Activated CD4-positive, alpha-beta T cell treated with anti-CD3 and anti-CD28 coated beads for 48 hours (primary cell): Measurements from ENCODE around the gene KNTC1.
"Not testable (repeated sequence)": the region's sequence is repeated elsewhere in the genome, so short reads cannot be mapped to it uniquely, and the experiment has no call there.

Experiments used
- DNase-seq: peaks from one replicate; pipeline ENCODE4 v3.0.0-alpha.2; 2020

The KNTC1 gene

DNA sequence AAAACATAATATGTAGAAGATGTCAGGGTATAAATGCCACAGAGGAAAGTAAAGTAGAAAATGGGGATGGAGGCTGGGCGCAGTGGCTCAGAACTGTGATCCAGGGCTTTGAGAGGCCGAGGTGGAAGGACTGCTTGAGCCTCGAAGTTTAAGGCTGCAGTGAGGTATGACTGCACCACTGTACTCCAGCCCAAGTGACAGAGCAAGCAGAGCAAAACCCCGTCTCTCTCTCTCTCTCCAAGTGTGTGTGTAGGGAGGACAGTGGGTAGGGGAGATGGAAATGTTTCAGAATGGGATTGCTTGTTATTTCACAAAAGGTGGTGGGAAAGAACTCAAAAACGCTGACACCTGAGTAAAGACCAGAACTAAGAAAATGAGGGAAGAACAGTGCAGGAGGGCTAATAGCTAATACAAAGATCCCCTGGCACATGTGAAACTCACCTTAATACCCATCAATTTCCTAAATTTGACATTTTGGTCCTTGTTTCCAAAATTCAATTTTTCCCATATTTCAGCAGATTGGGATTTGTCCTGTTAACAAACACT is 20.6 kb upstream of the KNTC1 start:
- no peak for DNase-seq

DNA sequence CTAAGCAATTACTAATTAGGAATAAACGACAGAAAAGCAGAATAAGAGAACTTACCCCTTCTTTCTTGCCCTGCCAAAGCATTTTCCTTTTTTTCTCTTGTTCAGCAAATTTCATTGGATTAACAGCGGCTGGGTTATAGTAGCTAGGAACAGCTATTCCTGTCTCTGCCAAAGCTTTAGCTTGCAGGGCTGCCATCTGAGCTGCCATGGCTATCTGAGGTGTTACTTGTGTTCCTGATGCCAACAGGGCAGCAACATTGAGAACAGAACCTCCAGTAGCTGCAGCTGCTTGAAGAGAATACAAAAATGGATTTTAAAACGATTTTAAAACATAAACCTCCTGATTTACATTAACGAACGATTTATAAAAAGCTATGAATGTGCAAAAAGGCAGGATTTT is 18.9 kb upstream of the KNTC1 start:
- no peak for DNase-seq

DNA sequence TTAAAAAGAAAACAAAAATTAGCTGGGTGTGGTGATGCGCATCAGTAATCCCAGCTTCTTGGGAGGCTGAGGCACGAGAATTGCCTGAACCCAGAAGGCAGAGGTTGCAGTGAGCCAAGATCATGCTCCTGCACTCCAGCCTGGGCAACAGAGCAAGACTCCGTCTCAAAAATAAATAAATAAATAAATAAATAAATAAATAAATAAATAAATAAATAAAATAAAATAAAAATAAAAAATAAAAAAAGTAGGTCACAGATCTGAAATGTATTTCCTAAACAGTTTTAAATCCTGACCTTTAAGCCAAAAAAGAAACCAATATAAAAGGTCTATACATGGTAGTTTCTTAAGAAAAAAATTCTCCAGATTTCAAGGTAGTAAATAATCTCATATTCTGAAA is 14.0 kb upstream of the KNTC1 start:
- not testable (repeated sequence) for DNase-seq

DNA sequence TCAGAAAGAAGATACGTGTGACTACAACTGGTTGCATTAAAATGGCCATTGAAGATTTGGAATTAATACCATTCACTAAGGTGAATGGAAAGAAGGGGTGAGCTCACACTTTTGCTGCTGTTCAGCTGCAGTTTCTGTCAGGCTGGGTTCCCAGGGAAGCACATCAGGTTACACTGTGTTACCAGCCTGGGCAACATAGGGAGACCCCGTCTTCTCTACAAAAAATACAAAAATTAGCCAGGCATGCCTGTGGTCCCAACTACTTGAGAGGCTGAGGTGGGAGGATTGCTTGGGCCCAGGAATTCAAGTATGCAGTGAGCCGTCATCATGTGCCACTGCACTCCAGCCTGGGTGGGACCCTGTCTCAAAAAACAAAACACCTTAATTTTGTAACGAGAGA is 13.4 kb upstream of the KNTC1 start:
- DNase-seq: no peak

DNA sequence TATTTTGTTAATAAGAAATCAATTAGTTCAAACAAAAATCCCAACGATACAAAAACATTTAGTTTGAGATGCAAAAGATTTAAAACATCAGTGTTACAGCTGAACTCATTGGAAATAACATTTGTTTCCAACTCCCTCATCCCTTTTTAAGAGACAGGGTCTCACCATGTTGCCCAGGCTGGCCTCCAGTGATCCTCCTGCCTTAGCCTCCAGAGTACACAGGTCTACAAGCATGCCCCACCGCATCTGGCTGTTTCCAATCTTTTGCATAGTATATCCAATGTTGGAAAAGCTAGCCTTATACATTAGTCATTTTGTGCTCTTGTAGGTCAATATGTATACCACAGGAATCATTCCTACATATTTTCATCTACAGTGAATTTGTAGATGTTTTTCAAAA is 11.8 kb upstream of the KNTC1 start:
- no peak for DNase-seq

DNA sequence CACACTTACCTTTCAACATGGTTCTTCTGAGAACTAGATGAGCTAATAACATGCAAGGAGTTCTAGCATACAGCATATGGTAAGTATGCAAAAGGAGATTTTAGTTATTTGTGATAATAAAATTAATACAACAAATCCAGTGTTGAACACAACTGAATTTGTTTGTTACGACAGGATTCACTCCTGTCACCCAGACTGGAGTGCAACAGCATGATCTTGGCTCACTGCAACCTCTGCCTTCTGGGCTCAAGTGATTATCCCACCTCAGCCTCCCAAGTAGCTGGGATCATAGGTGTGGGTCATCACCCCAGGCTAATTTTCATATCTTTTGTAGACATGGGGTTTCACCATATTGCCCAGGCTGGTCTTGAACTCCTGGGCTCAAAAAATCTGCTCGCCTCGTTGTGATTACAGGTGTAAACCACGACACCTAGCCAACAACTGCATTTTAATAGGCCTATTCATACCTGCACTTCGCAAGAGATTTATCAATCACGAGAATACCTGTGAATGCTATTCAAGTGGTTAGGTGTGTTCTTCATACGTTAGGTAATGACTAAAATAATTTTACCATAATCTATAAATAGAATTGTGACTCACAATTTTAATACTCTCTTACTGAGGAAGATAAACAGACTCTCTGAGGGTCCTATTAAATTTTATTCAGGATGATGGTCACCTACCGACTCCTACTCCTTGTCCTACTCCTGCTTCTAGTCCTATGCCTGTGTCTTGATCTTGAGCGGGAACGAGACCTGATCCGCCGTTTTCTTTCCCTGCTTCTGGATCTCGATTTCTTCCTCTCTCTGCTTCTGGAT is 10.3 kb upstream of the KNTC1 start:
- DNase-seq: no peak

DNA sequence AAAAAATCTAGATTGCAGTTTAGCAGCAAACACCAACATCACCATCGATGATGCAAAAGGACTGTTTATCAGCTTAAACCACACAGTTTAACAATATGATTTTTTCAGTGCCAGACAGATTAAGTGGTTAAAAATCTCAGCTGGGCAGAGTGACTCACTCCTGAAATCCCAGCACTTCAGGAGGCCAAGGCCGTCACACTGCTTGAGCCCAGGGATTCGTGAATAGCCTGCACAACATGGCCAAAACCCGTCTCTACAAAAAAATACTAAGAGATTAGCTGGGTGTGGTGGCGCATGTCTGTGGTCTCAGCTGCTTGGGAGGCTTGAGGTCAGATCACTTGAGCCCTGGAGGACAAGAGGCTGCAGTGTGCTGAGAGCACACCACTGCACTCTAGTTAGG is 9.2 kb upstream of the KNTC1 start:
- DNase-seq: no peak

DNA sequence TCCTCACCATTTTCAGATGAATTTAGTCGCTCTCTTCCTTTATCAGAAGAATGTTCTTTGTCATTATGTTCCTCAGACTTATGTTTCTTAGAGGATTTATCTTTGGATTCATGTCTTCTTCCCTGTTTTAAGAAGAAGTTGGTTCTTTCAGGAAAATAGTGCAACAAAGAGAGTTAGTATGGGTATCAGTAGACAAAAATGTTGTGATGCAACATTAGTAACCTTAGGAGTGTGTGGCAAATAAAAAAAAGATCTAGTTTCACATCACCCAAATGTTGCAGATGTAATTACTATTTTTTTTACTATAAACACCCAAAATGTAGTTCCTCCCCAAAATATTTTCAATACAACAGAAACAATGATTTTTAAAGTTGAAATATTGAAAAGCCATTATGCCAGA is 8.1 kb upstream of the KNTC1 start:
- DNase-seq: no peak

DNA sequence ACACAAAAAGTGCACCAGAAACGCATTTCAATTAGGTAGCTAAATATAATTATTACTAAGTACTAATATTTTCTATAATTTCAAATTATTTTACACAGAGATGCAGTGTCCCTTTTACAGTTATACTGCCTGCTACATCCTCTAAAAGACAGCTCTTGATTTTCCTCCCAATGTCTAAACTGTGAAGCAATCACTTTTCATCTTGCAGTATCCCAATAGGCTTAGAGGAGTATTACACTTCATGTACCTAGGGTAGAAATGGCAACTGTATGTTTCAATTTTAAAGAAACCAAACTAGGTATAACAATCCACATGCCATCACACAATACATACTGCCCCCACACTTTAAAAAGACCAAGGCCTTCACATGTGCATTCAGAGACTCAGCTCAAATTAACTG is 7.6 kb upstream of the KNTC1 start:
- no peak for DNase-seq

DNA sequence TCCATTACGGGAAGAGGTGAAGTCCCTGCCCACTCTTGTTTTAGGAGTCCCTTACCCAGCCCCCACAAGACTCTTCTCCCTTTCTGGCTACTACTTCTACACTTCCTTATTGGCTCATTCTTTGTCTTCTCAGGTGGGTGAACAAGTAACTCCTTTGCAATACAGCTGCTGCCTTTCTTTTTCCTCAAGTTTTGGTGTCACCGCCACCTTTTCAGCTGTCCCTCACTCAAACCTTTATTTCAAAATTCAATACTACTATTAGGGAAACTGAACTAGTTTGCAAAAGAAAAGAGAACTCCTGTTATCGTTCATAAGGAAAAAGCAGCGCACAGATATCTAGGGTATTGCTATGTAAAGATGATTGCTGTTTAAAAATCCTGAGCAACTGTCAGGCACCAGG is 6.4 kb upstream of the KNTC1 start:
- no peak for DNase-seq

DNA sequence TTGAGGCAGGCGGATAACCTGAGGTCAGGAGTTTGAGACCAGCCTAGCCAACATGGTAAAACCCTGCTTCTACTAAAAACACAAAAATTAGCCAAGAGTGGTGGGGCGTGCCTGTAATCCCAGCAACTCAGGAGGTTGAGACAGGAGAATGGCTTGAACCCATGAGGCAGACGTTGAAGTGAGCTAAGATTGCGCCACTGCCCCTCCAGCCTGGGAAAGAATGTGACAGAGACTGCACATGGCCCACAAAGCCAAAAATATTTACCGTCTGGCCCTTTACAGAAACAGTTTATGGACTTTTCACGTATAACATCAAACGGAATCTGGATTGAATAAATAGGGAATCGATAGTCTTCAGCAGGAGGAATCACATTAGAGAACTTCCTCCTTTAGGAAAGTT is 3.8 kb upstream of the KNTC1 start:
- DNase-seq: no peak

DNA sequence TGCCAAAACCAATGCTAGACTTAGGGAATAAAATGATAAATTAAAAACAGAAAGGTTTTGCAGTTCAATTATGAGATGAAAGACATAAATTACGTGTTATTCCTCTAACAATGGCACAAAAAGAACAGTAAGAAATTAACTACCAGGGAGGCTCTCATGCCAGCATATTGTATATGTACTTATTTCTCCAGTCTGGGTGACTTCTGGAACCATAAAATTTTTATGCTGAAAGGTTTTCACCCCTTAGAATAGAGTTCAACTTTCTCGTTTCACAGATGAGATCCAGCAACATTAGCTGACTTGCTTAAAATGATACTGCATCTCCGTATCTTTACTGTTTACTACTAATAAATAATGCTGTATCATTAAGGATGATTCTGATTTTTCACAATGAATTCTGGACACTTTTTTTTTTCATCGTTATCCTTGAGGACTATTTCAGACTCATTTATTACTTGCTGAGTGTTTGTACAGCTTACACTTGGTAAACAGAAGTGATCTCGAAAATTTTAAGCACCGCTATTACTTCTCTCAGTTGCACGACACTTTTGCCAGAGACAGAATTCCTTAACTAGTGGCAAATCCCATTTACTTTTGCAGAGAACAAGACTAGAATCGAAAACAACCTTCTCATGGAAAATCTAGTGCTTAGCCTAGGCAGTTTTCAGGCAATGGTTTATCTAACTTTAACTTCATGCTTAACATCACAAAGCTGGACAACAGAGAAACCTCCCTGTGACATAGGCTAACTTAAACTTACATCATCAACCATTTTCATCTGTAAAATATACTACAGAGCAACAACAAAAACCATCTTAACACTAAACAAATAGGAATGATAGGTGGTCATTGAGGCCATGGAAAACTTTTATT is 3.0 kb upstream of the KNTC1 start:
- DNase-seq: no peak

DNA sequence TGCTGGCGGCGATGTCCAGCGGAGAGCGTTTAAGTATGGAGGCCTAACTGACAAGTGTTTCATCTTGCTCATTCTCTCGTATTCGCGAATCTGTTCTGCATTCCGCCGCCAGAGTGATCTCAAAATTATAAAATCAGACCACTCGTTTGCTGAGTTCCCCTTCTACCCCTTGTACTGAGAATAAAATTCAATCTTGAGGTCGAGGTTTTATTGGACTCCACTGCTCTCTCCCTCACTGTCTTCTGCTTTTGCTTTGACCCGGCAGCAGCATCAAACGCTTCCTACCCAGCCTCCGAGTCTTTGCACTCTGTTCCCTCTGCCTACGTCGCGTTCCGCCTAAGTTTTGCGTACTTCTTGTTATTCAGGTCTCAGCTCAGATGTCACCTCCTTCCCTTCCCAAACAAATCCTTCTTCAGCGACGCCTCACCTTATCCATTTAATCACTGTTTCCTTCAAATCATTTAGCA is 462 bp downstream of the KNTC1 start:
- peak; percentile 60 for DNase-seq

DNA sequence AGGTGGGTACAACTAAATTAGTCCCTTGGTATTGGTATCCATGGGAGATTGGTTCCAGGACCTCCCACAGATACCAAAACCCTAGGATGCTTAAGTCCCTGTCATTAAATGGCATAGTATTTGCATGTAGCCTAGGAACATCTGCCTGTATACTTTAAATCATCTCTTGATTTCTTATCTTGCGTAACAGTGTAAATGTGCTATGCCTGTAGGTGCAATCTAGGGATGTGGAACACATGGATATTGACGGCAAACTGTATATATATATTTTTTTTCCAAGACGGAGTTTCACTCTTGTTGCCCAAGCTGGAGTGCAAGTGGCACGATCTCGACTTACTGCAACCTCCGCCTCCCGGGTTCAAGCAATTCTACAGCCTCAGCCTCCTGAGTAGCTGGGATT is 1.5 kb downstream of the KNTC1 start:
- DNase-seq: no peak

DNA sequence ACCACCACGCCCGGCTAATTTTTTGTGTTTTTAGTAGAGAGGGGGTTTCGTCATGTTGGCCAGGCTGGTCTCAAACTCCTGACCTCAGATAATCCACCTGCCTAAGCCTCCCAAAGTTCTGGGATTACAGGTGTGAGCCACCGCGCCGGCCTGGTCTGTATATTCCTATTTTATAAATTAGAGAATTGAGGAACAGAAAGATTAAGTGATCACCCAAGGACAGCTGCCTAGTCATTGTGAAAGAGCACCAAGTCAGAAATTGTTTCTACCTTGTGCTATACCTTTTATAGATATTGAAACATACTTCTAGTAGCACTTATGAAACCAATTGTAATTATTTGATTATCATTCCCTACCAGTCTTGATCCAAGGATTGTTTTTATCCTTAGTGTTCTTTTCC is 1.9 kb downstream of the KNTC1 start:
- DNase-seq: no peak

DNA sequence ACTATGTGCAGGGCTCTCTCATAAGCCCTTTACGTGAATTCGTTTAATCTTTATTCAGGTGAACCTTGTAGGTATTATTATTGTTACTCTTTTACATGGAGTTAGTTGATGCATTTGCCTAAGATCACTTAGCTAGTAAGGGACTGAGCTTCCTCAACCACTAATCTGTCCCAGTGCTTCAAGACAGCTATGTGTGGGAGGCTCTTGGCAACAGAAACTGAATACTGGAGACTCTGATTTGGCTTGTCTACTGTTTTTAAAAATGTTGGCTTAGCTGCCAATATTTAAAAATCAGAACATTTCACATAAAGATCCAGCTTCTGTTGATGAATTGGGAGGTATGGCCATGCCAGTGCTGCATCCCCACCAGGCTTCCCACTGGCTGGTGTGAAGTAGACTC is 6.8 kb downstream of the KNTC1 start:
- DNase-seq: no peak

DNA sequence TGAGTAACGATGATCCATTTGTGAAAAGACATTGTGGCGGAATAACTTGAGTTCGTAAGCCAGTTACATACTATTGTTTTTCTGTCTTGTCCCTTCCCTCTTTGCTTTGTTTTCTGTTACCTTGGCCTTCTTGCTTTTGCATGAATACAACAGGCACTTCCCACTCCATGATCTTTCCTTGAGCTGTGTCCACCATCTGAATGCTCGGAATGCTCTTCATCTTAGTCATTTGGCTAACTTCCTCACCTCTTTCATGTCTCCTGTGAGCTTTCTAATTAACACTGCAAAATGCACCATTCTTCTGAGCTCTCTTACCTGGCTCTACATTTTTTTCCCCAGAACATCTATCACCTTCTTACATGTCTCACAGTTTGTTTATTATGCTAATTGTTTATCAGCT is 10.0 kb downstream of the KNTC1 start:
- no peak for DNase-seq

DNA sequence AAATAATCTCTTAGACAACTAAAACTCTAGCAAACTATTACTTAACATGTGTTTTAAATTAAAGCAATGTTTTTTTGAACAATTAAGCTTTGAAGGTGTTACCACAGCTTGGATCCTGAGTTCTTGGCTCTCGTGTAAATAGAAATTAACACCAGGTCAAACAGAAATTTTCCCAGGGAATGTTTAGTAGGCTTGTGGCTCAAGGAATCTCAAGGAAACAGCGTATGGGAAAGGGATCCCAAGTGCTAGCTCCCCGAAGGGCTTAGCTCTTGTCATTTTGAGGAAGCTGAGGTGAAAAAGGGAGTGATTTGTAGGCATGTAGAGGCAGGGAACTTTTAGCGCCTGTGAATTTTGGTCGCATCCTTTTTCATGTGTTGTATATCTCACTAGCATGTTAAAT is 11.4 kb downstream of the KNTC1 start:
- DNase-seq: no peak

DNA sequence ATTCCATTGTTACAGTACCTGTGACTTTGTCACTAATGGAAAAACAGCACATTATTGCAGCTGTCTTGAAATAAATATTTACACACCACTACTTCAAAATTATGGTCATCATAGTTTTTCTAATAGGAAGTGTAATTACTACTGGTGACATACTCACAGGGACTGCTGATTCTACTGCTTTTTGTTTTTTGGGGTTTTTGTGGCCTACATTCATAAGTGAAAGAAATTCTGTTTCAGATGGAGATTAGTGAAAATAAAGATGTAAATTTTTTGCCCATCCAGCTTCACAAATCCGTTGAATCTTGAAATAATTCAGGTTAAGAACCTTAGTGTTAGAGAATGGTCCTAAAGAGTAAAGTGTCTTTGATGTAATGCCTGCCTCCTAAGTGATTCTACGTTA is 17.5 kb downstream of the KNTC1 start:
- DNase-seq: no peak

DNA sequence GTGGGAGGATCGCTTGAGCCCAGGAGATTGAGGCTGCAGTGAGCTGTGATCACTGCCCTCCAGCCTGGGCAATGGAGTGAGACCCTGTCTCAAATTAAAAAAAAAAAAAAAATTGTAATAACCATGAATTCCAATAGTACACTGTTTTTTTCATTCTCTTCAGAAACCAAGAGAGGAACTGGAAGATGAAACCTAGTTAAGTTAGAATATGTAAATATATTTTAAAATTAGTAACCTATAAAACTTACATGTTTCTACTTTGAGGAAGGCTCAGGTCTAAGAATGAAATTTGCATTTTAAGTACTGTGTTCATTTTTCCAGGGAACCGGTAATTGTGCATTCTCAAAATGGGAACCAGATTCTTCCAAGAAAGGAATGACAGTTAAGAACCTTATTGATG is 18.8 kb downstream of the KNTC1 start:
- no peak for DNase-seq

DNA sequence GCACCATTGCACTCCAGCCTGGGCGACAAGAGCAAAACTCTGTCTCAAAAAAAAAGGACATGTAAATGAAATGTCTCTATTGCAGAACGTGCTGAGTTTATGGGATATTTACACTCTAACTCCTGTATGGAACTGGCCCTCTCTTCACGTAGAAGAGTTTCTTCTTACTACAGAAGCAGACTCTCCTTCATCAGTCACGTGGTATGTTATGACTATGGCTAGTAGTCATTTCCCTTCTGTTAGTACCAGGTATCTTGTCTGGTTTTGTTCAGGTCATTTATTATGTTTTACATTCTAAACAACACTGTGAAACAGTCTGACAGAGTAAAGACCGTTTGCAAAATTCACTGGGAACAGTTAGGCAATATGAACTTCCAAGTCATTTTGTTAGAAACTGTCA is 20.3 kb downstream of the KNTC1 start:
- no peak for DNase-seq

DNA sequence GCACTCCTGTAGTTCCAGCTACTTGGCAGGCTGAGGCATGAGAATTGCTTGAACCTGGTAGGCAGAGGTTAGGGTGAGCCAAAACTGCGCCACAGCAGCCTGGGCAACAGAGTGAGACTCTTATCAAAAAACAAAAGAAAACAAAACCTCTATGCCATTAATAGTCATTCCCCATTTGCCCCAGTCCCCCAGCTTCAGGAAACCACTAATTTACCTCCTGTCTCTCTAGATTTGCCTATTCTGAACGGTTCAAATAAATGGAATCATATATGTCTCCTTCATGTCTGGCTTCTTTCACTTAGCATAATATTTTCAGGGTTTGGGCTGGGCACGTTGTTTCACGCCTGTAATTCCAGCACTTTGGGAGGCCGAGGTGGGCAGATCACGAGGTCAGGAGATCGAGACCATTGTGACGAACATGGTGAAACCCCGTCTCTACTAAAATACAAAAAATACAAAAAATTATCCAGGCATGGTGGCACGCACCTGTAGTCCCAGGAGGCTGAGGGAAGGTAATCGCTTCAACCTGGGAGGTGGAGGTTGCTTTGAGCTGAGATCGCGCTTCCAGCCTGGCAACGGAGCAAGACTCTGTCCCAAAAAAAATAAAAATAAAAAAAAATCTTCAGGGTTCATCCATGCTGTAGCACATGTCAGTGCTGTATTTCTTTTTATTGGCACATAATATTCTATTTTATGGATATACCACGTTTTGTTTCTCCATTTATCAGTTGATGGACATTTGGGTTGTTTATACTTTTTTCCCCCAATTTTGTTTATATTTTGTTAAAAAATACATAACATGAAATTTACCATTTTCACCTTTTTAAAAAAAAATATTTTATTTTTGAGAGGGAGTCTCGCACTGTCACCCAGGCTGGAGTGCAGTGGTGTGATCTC is 31.9 kb downstream of the KNTC1 start:
- no peak for DNase-seq

DNA sequence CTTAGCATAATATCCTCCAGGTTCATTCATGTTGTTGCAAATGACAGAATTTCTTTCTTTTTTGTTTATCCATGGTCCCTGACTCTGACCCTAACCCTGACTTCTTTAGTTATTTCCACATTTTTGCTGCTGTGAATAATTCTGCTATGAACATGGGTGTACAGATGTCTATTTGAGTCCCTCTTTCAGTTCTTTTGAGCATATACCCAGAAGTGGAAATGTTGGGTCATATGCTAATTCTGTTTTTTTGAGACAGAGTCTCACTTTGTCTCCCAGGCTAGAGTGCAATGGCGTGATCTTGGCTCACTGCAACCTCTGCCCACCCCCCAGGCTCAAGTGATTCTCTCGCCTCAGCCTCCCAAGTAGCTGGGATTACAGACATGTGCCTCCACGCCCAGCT is 33.1 kb downstream of the KNTC1 start:
- no peak for DNase-seq
